Thyroid gland (tissue), 4 donors: ENCODE measurements around the gene RWDD4.

Source experiments
- POLR2A ChIP-seq, 2 donors: fragments of 450-650 bp; IDR thresholded peaks; one replicate each; pipeline ENCODE4 v1.6.1; 2017; ENCODE audit warnings: antibody characterized with exemption in 2 of 2, mild to moderate bottlenecking in 2 of 2, moderate library complexity in 1 of 2
- TF ChIP-seq, protein P1 (sequence below), 6 experiments: fragments of 200-600 bp in 3 of 6; fragments of 450-650 bp in 3 of 6; sonication (generic) in 3 of 6; IDR thresholded peaks; one replicate each; pipeline ENCODE4 v1.5.1; 2016 to 2019; ENCODE audit warnings: antibody characterized with exemption in 6 of 6, mild to moderate bottlenecking in 2 of 6, inconsistent platforms in 1 of 6, moderate library complexity in 1 of 6

- TF ChIP-seq, protein P1, sequence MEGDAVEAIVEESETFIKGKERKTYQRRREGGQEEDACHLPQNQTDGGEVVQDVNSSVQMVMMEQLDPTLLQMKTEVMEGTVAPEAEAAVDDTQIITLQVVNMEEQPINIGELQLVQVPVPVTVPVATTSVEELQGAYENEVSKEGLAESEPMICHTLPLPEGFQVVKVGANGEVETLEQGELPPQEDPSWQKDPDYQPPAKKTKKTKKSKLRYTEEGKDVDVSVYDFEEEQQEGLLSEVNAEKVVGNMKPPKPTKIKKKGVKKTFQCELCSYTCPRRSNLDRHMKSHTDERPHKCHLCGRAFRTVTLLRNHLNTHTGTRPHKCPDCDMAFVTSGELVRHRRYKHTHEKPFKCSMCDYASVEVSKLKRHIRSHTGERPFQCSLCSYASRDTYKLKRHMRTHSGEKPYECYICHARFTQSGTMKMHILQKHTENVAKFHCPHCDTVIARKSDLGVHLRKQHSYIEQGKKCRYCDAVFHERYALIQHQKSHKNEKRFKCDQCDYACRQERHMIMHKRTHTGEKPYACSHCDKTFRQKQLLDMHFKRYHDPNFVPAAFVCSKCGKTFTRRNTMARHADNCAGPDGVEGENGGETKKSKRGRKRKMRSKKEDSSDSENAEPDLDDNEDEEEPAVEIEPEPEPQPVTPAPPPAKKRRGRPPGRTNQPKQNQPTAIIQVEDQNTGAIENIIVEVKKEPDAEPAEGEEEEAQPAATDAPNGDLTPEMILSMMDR (IDR thresholded peaks at IDR 0.05) = peak in 1 of 6 experiments; percentile 10
- no peak for TF ChIP-seq POLR2A (IDR thresholded peaks at IDR 0.05)
Measured at GRCh38 chr4:183631577-183632198, 27.3 kb downstream of the RWDD4 start.
